Testis (tissue), 3 donors: ENCODE data around the gene ZNRF2. TPM values are rescaled to one million over a fixed set of nuclear protein-coding genes. Genes with fewer than 3 reads are reported as not detected.

Experiments used
- DNase-seq: peaks from one replicate; pipeline ENCODE4 v3.0.0-alpha.2; 2019
- H3K27ac ChIP-seq, 2 donors: fragments of 200-600 bp; sonication (generic); one replicate each; pipeline ENCODE4 v1.5.1; 2019
- H3K27me3 ChIP-seq: fragments of 200-600 bp; sonication (generic); one replicate; pipeline ENCODE4 v1.5.1; 2019
- H3K36me3 ChIP-seq: fragments of 200-600 bp; sonication (generic); one replicate; pipeline ENCODE4 v1.5.1; 2017; ENCODE audit warnings: low read depth; ENCODE audit errors: missing control alignments
- H3K4me1 ChIP-seq: fragments of 200-600 bp; sonication (generic); one replicate; pipeline ENCODE4 v1.5.1; 2019
- H3K4me3 ChIP-seq, 2 donors: fragments of 200-600 bp; sonication (generic); one replicate each; pipeline ENCODE4 v1.5.1; 2017 to 2019
- H3K9me3 ChIP-seq: fragments of 200-600 bp; sonication (generic); one replicate; pipeline ENCODE4 v1.5.1; 2017
- CTCF ChIP-seq, 3 experiments: fragments of 450-650 bp in 2 of 3; fragments of 200-600 bp in 1 of 3; sonication (generic) in 1 of 3; IDR thresholded peaks; one replicate each; pipeline ENCODE4 v1.5.1; 2016 to 2019; ENCODE audit warnings: antibody characterized with exemption in 3 of 3, mild to moderate bottlenecking in 2 of 3, moderate library complexity in 1 of 3
- POLR2A ChIP-seq: fragments of 450-650 bp; IDR thresholded peaks from one replicate; pipeline ENCODE4 v1.6.1; 2017; ENCODE audit warnings: antibody characterized with exemption, mild to moderate bottlenecking, moderate library complexity
- WGBS, 2 donors: methylation state at CpG; one replicate each; pipeline ENCODE4 v1.1.5; 2018; 5-methylcytosine and 5-hydroxymethylcytosine counted together
- intact Hi-C: fragments of 100-400 bp; cut with DNase I; formaldehyde crosslinking; loops from one replicate; pipeline ENCODE4 v1.15.1; 2023; ENCODE audit warnings: low total_unique reads
- polyA plus RNA-seq: library from polyadenylated mRNA; stranded (reverse); fragments of 350-450 nt; fragmentation: Illumina TruSeq; extraction: RNeasy Lipid Tissue Mini Kit (QIAGEN cat#74804); gene quantifications from one replicate; pipeline ENCODE4 v1.2.3, GENCODE V29; 2014; ENCODE audit warnings: low read depth, low replicate concordance; ENCODE audit not compliant: insufficient read depth
- total RNA-seq, 2 donors: library from RNA; depleted of rRNA; stranded (reverse); fragments of >200 nt; gene quantifications; one replicate each; pipeline ENCODE4 v1.2.3, GENCODE V29; 2016

ZNRF2 gene
- total and polyA plus RNA-seq, 3 donors from 2014 or later, result 38.4 to 65.0 (median 53.0) TPM

GRCh38 chr7:30241767-30242166, 42.6 kb upstream of the ZNRF2 start:
- Histone ChIP-seq H3K36me3 (no peaks in the 10 kb centered on the region), H3K9me3 (no peaks in the 10 kb centered on the region), H3K27ac (no peak overlapping the region), H3K27me3 (no peaks in the 10 kb centered on the region), H3K4me1 (no peaks in the 10 kb centered on the region), H3K4me3 (no peak overlapping the region)
- WGBS, 2 donors, result 85 to 96% methylated on average over 2 of the region's 2 CpGs
- DNase-seq, result no peak
- intact Hi-C loops, result no loop called here
- TF ChIP-seq POLR2A, result no peak
- TF ChIP-seq CTCF (IDR thresholded peaks at IDR 0.05), result no peak

GRCh38 chr7:30244340-30244739, 40.1 kb upstream of the ZNRF2 start:
- H3K4me1 ChIP-seq, result no peaks in the 10 kb centered on the region
- intact Hi-C loops, result no loop called here
- H3K9me3 ChIP-seq, result no peaks in the 10 kb centered on the region
- H3K4me3 ChIP-seq, result no peak overlapping the region
- 78 to 81% methylated on average over 5 of the region's 5 CpGs for WGBS, 2 donors
- no peak for DNase-seq
- TF ChIP-seq POLR2A (no peak), CTCF (IDR thresholded peaks at IDR 0.05) (no peak)
- H3K27ac ChIP-seq, result no peak overlapping the region
- H3K36me3 ChIP-seq, result no peaks in the 10 kb centered on the region
- no peaks in the 10 kb centered on the region for H3K27me3 ChIP-seq

- TF ChIP-seq POLR2A (no peak), CTCF (IDR thresholded peaks at IDR 0.05) (no peak)
- Histone ChIP-seq H3K4me3 (no peak overlapping the region), H3K27ac (no peak overlapping the region), H3K36me3 (no peaks in the 10 kb centered on the region), H3K4me1 (no peaks in the 10 kb centered on the region), H3K9me3 (no peaks in the 10 kb centered on the region), H3K27me3 (no peaks in the 10 kb centered on the region)
- intact Hi-C loops, result no loop called here
- 97 to 100% methylated on average over 1 to 7 of the region's 7 CpGs for WGBS, 2 donors
- DNase-seq, result no peak
Observed at GRCh38 chr7:30245913-30246312, 38.5 kb upstream of the ZNRF2 start.

GRCh38 chr7:30246392-30246791, 38.0 kb upstream of the ZNRF2 start:
- H3K27ac ChIP-seq, result no peak overlapping the region
- WGBS, 2 donors, result 89 to 93% methylated on average over 7 to 8 of the region's 8 CpGs
- no peak for DNase-seq
- H3K27me3 ChIP-seq, result no peaks in the 10 kb centered on the region
- intact Hi-C loops, result no loop called here
- TF ChIP-seq POLR2A (no peak), CTCF (IDR thresholded peaks at IDR 0.05) (no peak)
- H3K4me3 ChIP-seq, result no peak overlapping the region
- H3K36me3 ChIP-seq, result no peaks in the 10 kb centered on the region
- no peaks in the 10 kb centered on the region for H3K9me3 ChIP-seq
- no peaks in the 10 kb centered on the region for H3K4me1 ChIP-seq

- intact Hi-C loops, result no loop called here
- WGBS, 2 donors, result 66 to 75% methylated on average over 6 of the region's 6 CpGs
- no peak for DNase-seq
Observed at GRCh38 chr7:30247541-30248401, 36.6 kb upstream of the ZNRF2 start.

More at GRCh38 chr7:30247541-30248401, 36.6 kb upstream of the ZNRF2 start:
- Histone ChIP-seq H3K36me3 (no peaks in the 10 kb centered on the region), H3K27me3 (no peaks in the 10 kb centered on the region), H3K4me3 (no peak overlapping the region), H3K27ac (no peak overlapping the region), H3K9me3 (no peaks in the 10 kb centered on the region), H3K4me1 (no peaks in the 10 kb centered on the region)
- TF ChIP-seq POLR2A (no peak), CTCF (IDR thresholded peaks at IDR 0.05) (no peak)
